OCI-M1 (cell line): ENCODE measurements around the gene TNNT3.
A peak's percentile ranks its signal among the peaks of the same experiment; 100 is the strongest.

Experiments used
- DNase-seq: peaks from one replicate; lab custom pipeline; 2025; lab: John Stamatoyannopoulos, UW

The TNNT3 gene

DNA sequence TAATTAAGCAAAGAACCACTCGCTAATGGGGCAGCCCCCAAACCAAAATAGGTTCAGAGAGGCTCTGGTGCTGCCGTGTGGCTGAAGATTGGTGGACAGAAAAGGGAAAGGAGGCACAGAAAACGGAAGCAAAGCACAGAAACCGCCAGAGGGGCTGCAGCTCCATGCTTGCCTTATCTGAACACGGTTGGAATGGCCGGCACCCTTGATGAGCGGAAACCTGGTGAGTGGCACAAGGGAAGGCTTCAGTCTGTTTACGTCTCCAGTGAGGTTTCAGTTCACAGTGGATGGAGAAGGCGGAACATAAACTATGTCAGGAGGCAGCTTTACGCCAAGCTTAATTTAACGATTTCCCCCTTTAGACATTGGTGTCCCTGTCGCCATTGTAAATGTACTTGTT, 22.6 kb upstream of the TNNT3 start:
- DNase-seq, result peak; percentile 4

- DNase-seq, result peak; percentile 6
These were observed 20.4 kb upstream of the TNNT3 start for GRCh38 chr11:1899090-1899489.

DNA sequence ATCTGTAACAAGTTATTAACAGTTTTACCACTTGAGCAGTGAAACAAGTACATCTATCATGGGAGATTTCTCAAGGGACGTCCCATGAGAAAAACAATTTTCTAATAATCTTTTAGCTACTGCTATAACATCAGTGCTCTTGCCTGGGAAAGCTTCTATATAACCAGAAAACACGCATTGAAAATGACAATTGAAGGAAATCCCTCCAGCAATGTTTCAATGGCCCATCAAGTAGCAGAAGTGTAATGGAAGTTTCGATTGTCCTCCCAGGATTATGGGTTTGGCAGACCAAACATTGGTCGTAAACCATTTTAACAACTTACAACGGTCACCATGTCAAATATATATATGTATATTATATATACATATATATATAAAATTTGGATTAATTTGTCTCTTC, 19.8 kb upstream of the TNNT3 start:
- no peak for DNase-seq

DNA sequence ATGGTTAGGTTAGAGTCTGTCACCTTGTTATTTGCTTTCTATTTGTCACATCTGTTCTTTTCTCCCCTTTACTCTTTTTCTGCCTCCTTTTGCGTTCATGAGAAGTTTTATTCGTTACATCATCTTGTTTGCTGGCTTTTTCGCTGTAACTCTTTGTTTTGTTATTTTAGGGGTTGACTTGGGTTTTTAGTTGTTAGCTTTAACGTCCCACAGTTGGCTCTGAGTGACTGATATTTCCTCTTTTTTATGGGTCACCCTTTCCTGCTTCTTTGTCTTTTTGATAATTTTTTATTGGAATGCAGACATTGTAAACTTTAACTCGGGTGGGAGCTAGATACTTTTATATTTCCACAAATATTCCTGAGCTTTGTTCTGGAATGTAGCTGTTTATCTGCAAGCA, 13.3 kb upstream of the TNNT3 start:
- no peak for DNase-seq

- DNase-seq, result no peak
These were observed 12.7 kb upstream of the TNNT3 start for GRCh38 chr11:1906611-1907423.

GRCh38 chr11:1908618-1909017, 10.9 kb upstream of the TNNT3 start:
- no peak for DNase-seq

DNA sequence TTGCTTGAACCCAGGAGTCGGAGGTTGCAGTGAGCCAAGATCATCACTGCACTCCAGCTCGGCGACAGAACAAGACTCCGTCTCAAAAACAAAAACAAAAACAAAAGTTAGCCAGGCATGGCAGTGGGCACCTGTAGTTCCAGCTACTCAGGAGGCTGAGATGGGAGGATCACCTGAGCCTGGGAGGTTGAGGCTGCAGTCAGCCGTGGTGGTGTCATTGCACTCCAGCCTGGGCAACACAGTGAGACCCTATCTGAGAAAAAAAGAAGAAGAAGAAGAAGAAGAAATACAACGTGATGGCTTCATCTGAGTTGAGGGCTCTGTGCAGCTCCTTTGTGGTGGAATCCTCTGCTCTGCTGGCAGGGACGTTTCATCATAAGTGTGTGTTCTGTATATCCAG, 10.0 kb upstream of the TNNT3 start:
- no peak for DNase-seq

DNA sequence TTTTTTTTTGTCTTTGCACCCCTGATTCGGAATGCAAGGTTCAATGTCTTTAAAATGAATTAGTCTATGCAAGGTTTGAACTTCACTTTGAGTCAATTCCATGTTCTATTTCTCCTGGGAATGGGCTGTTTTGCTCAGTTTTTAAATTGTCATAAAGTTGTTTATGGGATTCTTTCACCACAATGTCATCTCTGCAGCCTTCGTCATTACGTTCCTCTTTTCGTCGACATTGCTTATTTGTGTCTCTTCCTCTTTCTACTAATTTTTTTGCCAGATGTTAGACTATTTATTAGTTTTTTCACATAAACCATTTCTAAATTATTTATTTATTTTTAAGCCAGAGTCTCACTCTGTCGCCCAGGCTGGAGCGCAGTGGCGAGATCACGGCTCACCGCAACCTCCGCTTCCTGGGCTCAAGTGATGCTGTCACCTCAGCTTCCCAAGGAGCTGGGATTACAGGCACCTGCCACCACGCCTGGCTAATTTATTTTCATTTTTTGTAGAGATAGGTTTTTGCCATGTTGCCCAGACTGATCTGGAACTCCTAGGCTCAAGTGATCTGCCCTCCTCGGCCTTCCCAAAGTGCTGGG, 7.1 kb upstream of the TNNT3 start:
- no peak for DNase-seq

- no peak for DNase-seq
These were observed 6.0 kb upstream of the TNNT3 start for GRCh38 chr11:1913271-1914060.

GRCh38 chr11:1915795-1916131, 3.7 kb upstream of the TNNT3 start:
- DNase-seq, result no peak

GRCh38 chr11:1916132-1916985, 3.1 kb upstream of the TNNT3 start:
- DNase-seq, result no peak

DNA sequence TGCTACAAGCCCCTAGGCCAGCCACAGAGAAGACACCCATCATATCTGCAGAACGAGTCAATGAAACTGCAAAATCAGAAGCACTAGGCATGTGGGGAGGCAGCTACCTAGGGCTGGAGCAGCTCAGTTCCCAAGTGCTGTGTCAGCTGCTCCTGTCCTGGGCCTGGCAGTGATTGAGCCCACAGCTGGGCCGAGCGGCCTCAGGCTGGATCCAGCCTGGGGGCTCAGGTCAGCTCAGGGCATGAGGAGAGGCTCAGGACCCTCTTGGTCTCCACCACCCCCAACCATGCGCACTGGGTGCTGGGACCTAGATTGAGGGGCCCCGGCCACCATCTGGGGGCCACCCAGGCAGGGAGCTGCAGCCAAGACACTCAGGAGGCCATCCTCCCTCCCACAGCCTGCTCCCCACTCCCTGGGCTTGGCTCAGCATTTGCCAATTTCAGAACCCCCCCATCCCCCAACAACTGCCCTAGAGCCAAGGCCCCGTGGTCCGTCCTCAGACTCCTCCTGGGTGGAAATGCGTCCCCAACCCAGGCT, 2.4 kb upstream of the TNNT3 start:
- no peak for DNase-seq

DNA sequence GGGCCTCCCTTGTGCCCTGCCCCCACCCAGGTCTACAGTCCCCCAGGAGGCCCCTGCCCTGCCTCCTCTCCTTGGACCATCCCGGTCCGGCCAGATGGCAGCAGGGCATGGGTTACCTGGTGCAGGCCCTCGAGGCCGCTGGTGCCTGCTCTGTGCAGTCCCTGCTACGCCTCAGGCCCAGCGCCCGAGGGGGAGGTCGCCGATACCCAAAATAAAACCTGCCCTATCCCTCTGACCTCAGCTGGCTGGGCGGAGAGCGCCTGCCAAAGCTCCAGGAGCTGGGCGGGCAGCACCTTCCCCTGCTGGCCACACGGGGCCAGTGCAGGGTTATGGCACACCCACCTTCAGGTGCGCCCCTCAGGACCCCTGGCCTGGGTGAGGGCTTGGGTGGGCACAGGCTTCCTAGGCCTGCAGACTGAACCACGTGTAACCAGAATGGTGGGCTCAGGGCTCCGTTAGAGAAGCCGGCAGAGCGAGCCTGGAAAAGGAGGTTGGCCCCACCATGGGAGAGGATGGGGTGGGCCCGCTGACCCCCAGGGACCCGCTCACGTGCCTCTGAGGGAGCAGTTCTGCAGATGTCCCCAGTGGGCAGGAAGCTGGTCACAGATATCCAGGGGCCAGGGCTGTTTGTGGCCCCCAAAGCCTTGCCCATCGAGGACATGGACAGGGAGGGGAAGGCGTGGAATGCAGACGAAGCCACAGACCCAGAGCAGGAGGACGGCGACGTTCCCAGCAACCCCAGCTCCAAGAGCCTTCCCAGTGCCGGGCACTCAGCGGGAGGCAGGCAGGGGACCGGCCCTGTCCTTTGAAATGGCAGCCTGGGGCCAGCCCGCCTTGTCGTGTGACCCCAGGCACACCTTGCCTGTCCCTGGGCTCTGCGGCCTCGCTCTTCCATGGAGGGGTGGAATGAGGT, 1.7 kb upstream of the TNNT3 start:
- no peak for DNase-seq

- DNase-seq, result no peak
These were observed 827 bp upstream of the TNNT3 start for GRCh38 chr11:1918436-1919315.

GRCh38 chr11:1920128-1920908, 815 bp downstream of the TNNT3 start:
- DNase-seq, result no peak

- DNase-seq, result no peak
These were observed 1.5 kb downstream of the TNNT3 start for GRCh38 chr11:1920909-1921573.

- no peak for DNase-seq
These were observed 2.2 kb downstream of the TNNT3 start for GRCh38 chr11:1921574-1922141.

- no peak for DNase-seq
These were observed 3.1 kb downstream of the TNNT3 start for GRCh38 chr11:1922481-1923081.
